Measurements from ENCODE around the gene RNF130.

The RNF130 gene

DNA sequence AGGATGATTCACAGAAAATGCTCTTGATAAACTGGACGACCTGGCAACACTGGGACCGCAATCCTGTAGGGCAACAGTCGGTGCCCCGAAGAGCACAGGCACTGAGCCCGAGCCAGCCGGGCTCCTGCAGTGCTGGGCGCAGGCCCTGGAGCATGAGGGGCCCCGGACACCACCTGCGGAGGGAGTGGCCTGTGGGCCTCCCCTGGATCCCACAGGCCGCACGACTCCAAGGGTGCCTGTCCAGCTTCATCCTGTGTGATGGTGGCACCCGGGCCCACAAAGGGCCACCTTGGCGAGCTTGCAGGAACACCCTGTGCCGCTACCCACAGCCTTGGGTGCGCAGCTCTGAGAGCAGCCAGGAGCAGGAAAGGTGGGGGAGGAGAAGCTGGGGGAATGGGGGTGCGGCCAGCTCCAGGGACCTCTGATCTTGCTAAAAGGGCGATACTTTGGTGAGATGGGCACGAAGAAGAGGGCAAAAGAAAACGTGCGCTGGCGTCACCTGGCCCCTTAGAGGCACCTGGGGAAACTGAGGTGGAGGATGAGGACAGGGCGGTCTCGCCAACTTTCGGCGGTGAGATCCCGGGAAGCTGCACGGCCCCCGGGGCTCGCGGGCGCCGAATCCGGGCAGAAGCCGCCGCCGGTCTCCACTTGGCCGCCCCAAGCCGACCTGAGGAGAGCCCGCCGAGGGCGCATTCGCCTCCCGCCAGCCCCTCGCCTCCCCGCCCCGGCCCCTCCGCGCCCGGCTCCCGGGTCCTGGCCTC lies 164.6 kb downstream of the RNF130 start:
- H3K36me3 Mint-ChIP-seq: peaks cover 33% of the 10 kb centered on the region
- DNase-seq (ENCODE audit: low spot score in 2 of 2): peak in 1 of 2 donors; percentile 63

DNA sequence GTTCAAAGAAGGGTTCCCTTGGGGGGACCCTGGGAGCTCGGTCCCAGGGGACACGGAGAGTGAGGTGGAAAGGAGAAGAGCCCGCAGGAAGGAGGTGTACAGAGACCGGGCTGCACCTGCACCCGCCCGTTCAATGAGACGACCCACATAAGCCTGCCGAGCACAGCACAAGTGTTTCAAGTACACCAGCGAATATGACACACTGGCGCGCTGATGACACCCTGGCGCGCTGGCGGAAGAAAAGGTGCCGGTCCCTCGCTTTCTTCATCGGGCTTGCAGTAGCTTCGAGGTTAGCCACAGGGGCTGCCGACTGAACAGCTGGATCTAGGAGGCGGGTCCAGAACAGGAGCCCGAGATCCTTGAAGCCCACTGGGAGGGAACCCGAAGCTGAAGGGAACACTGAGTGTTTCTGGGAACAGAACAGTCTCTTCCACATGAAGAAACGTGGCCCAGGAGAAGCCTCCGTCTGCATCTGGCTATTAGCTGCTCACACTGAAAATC lies 165.2 kb downstream of the RNF130 start:
- no peaks in the 10 kb centered on the region for H3K9me3 Mint-ChIP-seq
- ATAC-seq (no peak), DNase-seq (ENCODE audit: low spot score in 2 of 2) (no peak)
- H3K4me1 Mint-ChIP-seq: peaks cover 9% of the 10 kb centered on the region
- H3K4me3 Mint-ChIP-seq: peak overlapping the region; percentile 83
- peak overlapping the region; percentile 82 for H3K27ac Mint-ChIP-seq
- peaks cover 36% of the 10 kb centered on the region for H3K36me3 Mint-ChIP-seq

More for the DNA sequence above, 164.6 kb downstream of the RNF130 start:
- H3K27ac Mint-ChIP-seq: peak overlapping the region; percentile 64
- peak; percentile 54 for ATAC-seq
- no peaks in the 10 kb centered on the region for H3K9me3 Mint-ChIP-seq
- H3K4me3 Mint-ChIP-seq: peak overlapping the region; percentile 83
- H3K4me1 Mint-ChIP-seq: peaks cover 9% of the 10 kb centered on the region

DNA sequence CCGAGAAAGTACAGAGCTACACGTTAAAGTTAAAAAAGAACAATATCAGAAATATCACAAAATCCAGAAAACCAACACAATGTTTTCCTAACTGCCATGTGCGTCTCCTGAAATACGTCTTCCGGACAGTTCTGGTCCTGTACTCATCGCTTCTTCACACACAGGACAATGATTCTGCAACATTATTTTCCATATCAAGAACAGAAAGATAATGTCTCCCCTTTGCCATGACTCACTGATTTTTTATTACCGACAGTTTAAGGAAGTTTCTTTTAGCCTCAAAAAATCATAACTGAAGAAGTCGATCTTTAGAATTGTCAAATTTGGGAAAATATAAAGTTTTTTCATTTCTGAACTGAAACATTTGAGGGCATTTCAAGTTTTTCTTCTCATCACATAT lies 166.4 kb downstream of the RNF130 start:
- peaks cover 9% of the 10 kb centered on the region for H3K4me1 Mint-ChIP-seq

More for the DNA sequence above, 166.4 kb downstream of the RNF130 start:
- H3K27ac Mint-ChIP-seq: no peak overlapping the region
- no peaks in the 10 kb centered on the region for H3K9me3 Mint-ChIP-seq
- DNase-seq (ENCODE audit: low spot score in 2 of 2) (no peak), ATAC-seq (no peak)
- H3K4me3 Mint-ChIP-seq: no peak overlapping the region
- peaks cover 38% of the 10 kb centered on the region for H3K36me3 Mint-ChIP-seq

Measured in stimulated activated effector memory CD8-positive, alpha-beta T cell treated with anti-CD3 and anti-CD28 coated beads, Interleukin-12 subunit alpha, Interleukin-12 subunit beta, amount 100 ng/mL, for 72 hours (primary cell).